SJSA1 (cell line): ENCODE measurements around the gene CNOT10. TPM values are rescaled to one million over a fixed set of nuclear protein-coding genes. Genes with fewer than 3 reads are reported as not detected.
"Not testable (repeated sequence)": the region's sequence is repeated elsewhere in the genome, so short reads cannot be mapped to it uniquely, and the experiment has no call there.

Experiments
- DNase-seq, 2 experiments: peaks; one replicate each; pipeline ENCODE4 v3.0.0-alpha.2; 2015 to 2020; ENCODE audit warnings: low spot score in 2 of 2, low read depth in 1 of 2
- H3K27ac ChIP-seq: fragments of 250-450 bp; sonication (Bioruptor Pico); 2 replicates; pipeline ENCODE4 v1.5.1; 2020; ENCODE audit warnings: mild to moderate bottlenecking, moderate library complexity
- H3K27me3 ChIP-seq: fragments of 250-450 bp; sonication (Bioruptor Pico); replicated peaks from 2 replicates; pipeline ENCODE4 v1.5.1; 2020; ENCODE audit warnings: mild to moderate bottlenecking, moderate library complexity
- H3K36me3 ChIP-seq: fragments of 250-450 bp; sonication (Bioruptor Pico); 2 replicates; pipeline ENCODE4 v1.5.1; 2020; ENCODE audit warnings: mild to moderate bottlenecking
- H3K4me1 ChIP-seq: fragments of 250-450 bp; sonication (Bioruptor Pico); replicated peaks from 2 replicates; pipeline ENCODE4 v1.6.1; 2021; ENCODE audit warnings: mild to moderate bottlenecking
- H3K4me3 ChIP-seq: fragments of 250-450 bp; sonication (Bioruptor Pico); 2 replicates; pipeline ENCODE4 v1.5.1; 2020; ENCODE audit warnings: mild to moderate bottlenecking
- H3K9me3 ChIP-seq: fragments of 250-450 bp; sonication (Bioruptor Pico); replicated peaks from 2 replicates; pipeline ENCODE4 v1.5.1; 2020; ENCODE audit warnings: mild to moderate bottlenecking
- total RNA-seq: library from RNA; depleted of rRNA; stranded (reverse); fragments of >200 nt; shearing (Covaris generic); gene quantifications from 2 replicates; pipeline ENCODE4 v1.2.3, GENCODE V29; 2014

CNOT10 gene
- total RNA-seq, 1 experiment from 2014 or later, result 26.8 TPM

GRCh38 chr3:32705232-32705631 lies 20.2 kb downstream of the CNOT10 start:
- peaks cover 4% of the 10 kb centered on the region; the same call in 1 of the 2 replicates for H3K4me1 ChIP-seq
- no peak overlapping the region for H3K27ac ChIP-seq
- DNase-seq, result no peak
- no peaks in the 10 kb centered on the region for H3K27me3 ChIP-seq
- peaks cover 15% of the 10 kb centered on the region for H3K36me3 ChIP-seq
- H3K9me3 ChIP-seq, result no peaks in the 10 kb centered on the region
- H3K4me3 ChIP-seq, result no peak overlapping the region

- no peaks in the 10 kb centered on the region for H3K9me3 ChIP-seq
- no peaks in the 10 kb centered on the region for H3K27me3 ChIP-seq
- H3K4me3 ChIP-seq, result no peak overlapping the region
- peaks cover 4% of the 10 kb centered on the region; the same call in 1 of the 2 replicates for H3K4me1 ChIP-seq
- peaks cover 26% of the 10 kb centered on the region for H3K36me3 ChIP-seq
- peak in 1 of 2 experiments; percentile 5 for DNase-seq
- H3K27ac ChIP-seq, result no peak overlapping the region
Observed at GRCh38 chr3:32706348-32707025, 21.5 kb downstream of the CNOT10 start.

- no peak overlapping the region for H3K4me3 ChIP-seq
- H3K27ac ChIP-seq, result no peak overlapping the region
- no peak for DNase-seq
- H3K27me3 ChIP-seq, result no peaks in the 10 kb centered on the region
- H3K4me1 ChIP-seq, result peaks cover 4% of the 10 kb centered on the region; the same call in 1 of the 2 replicates
- peaks cover 28% of the 10 kb centered on the region for H3K36me3 ChIP-seq
- no peaks in the 10 kb centered on the region for H3K9me3 ChIP-seq
Observed at GRCh38 chr3:32707026-32707370, 22.0 kb downstream of the CNOT10 start.

DNA sequence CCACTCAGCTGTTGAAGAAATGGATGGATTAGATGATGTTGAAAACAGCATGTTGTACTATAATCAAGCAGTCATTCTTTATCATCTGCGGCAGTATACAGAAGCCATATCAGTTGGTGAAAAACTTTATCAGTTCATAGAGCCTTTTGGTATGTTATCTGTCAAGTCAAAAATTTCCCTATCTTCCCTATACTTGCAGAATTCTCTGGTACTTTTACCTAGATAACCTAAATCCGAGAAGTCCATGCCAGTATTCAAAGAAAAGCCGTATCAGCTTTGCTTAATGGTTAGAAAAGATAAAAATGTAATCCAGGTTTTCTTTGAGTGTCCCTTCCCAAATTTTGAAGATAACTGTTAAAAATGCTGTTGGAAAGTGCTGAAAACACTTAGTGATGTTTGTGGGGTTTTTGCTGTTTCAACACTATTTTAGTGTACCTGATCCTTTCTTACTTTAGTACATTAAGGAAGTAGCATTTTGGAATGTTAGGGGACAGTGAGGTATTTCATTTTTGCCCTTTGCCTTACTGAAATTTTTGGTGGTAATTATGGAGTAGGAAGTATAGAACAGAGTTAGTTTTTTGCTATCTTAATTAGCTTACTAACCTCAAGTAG lies 23.8 kb downstream of the CNOT10 start:
- Histone ChIP-seq H3K36me3 (peaks cover 37% of the 10 kb centered on the region), H3K27ac (no peak overlapping the region), H3K27me3 (no peaks in the 10 kb centered on the region), H3K4me1 (no peaks in the 10 kb centered on the region; the same call in 1 of the 2 replicates), H3K9me3 (no peaks in the 10 kb centered on the region), H3K4me3 (no peak overlapping the region)
- no peak for DNase-seq

GRCh38 chr3:32709346-32709745 lies 24.4 kb downstream of the CNOT10 start:
- no peaks in the 10 kb centered on the region for H3K27me3 ChIP-seq
- H3K4me1 ChIP-seq, result no peaks in the 10 kb centered on the region; the same call in 1 of the 2 replicates
- DNase-seq, result no peak
- H3K36me3 ChIP-seq, result peaks cover 37% of the 10 kb centered on the region
- no peaks in the 10 kb centered on the region for H3K9me3 ChIP-seq
- no peak overlapping the region for H3K4me3 ChIP-seq
- no peak overlapping the region for H3K27ac ChIP-seq

DNA sequence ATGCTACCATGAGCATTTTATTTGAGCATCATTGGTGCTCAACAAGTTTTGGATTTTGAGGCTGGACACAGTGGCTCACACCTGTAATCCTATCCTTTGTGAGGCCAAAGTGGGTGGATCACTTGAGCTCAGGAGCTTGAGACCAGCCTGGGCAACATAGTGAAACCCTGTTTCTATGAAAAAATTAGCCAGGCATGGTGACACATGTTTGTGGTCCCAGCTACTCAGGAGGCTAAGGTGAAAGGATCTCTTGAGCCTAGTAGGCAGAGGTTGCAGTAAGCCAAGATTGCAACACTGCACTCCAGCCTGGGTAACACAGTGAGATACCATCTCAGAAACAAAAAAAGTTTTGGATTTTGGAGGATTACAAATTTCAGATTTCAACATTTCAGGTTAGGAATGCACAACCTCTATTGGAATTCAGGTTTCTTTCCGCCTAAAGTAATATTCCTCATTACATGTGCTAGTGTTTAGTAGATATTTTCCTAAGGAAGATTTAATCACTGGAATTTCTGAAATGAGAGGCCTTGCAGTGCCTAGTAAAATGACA lies 27.6 kb downstream of the CNOT10 start:
- Histone ChIP-seq H3K9me3 (no peaks in the 10 kb centered on the region), H3K4me3 (no peak overlapping the region), H3K4me1 (no peaks in the 10 kb centered on the region; the same call in 1 of the 2 replicates), H3K27me3 (no peaks in the 10 kb centered on the region), H3K27ac (no peak overlapping the region), H3K36me3 (peaks cover 48% of the 10 kb centered on the region)
- no peak for DNase-seq

DNA sequence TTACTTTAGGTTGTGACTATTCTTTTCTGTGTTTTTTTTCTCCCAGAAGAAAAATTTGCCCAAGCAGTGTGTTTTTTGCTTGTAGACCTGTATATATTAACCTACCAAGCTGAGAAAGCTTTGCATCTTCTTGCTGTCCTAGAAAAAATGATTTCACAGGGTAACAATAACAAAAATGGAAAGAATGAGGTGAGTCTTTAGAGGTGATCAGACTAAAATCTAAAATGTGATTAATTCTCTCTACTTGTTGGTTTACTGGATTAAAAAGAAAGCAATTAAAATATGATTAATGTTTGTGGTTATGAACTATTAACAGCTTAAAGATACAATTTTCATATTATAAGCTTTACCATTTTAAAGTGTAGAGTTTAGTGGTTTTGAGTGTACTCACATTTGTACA lies 28.2 kb downstream of the CNOT10 start:
- Histone ChIP-seq H3K27me3 (no peaks in the 10 kb centered on the region), H3K9me3 (no peaks in the 10 kb centered on the region), H3K27ac (no peak overlapping the region), H3K4me1 (no peaks in the 10 kb centered on the region; the same call in 1 of the 2 replicates), H3K4me3 (no peak overlapping the region), H3K36me3 (peaks cover 48% of the 10 kb centered on the region)
- DNase-seq, result no peak

DNA sequence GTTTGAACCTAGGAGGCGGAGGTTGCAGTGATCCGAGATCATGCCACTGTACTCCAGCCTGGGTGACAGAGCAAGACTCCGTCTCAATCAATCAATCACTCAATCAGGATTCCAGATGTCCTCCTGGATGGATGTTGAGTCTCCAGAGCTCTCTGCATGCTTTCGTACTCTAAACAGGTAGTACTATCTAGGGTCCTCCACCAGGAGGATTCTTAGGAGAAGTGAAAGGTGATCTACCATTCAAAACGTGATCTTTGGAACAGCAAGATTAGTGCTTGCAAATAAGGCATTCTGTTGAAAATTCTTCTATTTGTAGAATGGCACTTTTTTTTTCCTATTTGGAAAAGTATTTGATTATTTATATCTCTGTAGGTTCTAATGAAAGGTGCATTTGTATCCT lies 34.3 kb downstream of the CNOT10 start:
- H3K4me1 ChIP-seq, result no peaks in the 10 kb centered on the region
- no peak overlapping the region for H3K4me3 ChIP-seq
- no peaks in the 10 kb centered on the region for H3K27me3 ChIP-seq
- DNase-seq, result no peak
- H3K36me3 ChIP-seq, result peaks cover 25% of the 10 kb centered on the region
- H3K9me3 ChIP-seq, result no peaks in the 10 kb centered on the region
- H3K27ac ChIP-seq, result no peak overlapping the region

- Histone ChIP-seq H3K4me3 (no peak overlapping the region), H3K36me3 (peaks cover 25% of the 10 kb centered on the region), H3K27me3 (no peaks in the 10 kb centered on the region)
Observed at GRCh38 chr3:32719931-32720330, 34.9 kb downstream of the CNOT10 start.

DNA sequence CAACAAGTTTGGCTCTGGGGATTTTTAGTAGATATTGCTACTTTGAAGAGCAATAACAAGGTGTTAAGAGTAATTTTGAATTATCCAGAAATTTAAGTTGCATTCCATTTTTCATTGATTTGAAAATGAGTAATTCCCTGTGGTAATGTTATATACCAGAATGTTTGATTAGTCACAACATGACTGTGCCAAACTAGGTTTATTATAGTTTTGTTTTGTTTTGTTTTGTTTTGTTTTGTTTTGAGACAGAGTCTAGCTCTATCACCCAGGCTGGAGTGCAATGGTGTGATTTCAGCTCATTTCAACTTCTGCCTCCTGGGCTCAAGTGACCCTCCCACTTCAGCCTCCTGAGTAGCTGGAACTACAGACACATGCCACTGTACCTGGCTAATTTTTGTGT lies 40.7 kb downstream of the CNOT10 start:
- Histone ChIP-seq H3K4me1 (no peaks in the 10 kb centered on the region), H3K36me3 (peaks cover 27% of the 10 kb centered on the region), H3K4me3 (no peak overlapping the region), H3K27me3 (no peaks in the 10 kb centered on the region), H3K9me3 (no peaks in the 10 kb centered on the region), H3K27ac (no peak overlapping the region)
- no peak for DNase-seq

More at GRCh38 chr3:32719931-32720330, 34.9 kb downstream of the CNOT10 start:
- no peak for DNase-seq
- Histone ChIP-seq H3K9me3 (no peaks in the 10 kb centered on the region), H3K27ac (no peak overlapping the region), H3K4me1 (no peaks in the 10 kb centered on the region)

DNA sequence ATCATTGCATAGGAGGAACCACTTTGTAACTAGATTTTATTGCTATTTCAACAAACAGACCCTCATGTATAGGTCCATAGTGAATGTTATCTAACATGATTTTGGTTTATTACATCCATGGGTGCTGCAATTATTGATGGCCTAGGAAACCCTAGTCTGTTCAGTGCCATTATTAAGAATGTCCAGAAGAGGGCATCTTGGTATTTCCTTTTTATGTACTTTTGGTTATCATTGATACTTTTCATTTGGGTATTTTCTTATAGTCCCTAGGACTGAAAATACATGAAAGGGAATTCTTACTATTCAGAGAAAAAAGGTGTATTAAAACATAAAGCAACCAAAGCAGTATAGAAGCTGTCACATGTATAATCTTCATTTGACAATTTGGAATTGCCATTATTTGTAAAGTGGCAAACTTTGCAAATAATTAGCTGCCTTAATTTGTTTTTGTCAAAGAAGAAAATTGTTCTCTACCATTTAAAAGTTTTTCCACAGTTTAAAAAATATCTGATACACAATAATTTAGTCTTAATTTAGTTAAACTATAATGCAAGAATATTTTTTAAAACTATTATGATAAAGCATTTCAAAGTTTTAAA lies 48.7 kb downstream of the CNOT10 start:
- Histone ChIP-seq H3K36me3 (peaks cover 22% of the 10 kb centered on the region), H3K27me3 (no peaks in the 10 kb centered on the region), H3K9me3 (no peaks in the 10 kb centered on the region), H3K4me3 (no peak overlapping the region), H3K4me1 (no peaks in the 10 kb centered on the region), H3K27ac (no peak overlapping the region)
- DNase-seq, result peak in 1 of 2 experiments; percentile 38

GRCh38 chr3:32734756-32735155 lies 49.8 kb downstream of the CNOT10 start:
- H3K4me1 ChIP-seq, result no peaks in the 10 kb centered on the region
- H3K4me3 ChIP-seq, result no peak overlapping the region
- H3K27ac ChIP-seq, result no peak overlapping the region
- H3K36me3 ChIP-seq, result peaks cover 18% of the 10 kb centered on the region
- H3K27me3 ChIP-seq, result no peaks in the 10 kb centered on the region
- DNase-seq, result no peak
- H3K9me3 ChIP-seq, result no peaks in the 10 kb centered on the region

GRCh38 chr3:32743470-32743869 lies 58.5 kb downstream of the CNOT10 start:
- not testable (repeated sequence) for H3K4me3 ChIP-seq, H3K4me1 ChIP-seq, DNase-seq, H3K36me3 ChIP-seq, H3K27ac ChIP-seq, H3K9me3 ChIP-seq, H3K27me3 ChIP-seq

- no peaks in the 10 kb centered on the region for H3K27me3 ChIP-seq
- H3K4me1 ChIP-seq, result no peaks in the 10 kb centered on the region
- H3K27ac ChIP-seq, result no peak overlapping the region
- H3K36me3 ChIP-seq, result peaks cover 6% of the 10 kb centered on the region; the same call in 1 of the 2 replicates
- no peak for DNase-seq
- H3K9me3 ChIP-seq, result no peaks in the 10 kb centered on the region
- no peak overlapping the region for H3K4me3 ChIP-seq
Observed at GRCh38 chr3:32743934-32744333, 58.9 kb downstream of the CNOT10 start.
